ENCODE results near the gene CAMK2D.

- TF ChIP-seq CTCF (IDR thresholded peaks at IDR 0.05) (no peak), POLR2A (IDR thresholded peaks at IDR 0.05) (no peak)
These were observed 66.0 kb downstream of the CAMK2D start for GRCh38 chr4:113695328-113696169.
